CD14-positive monocyte (primary cell): ENCODE measurements around the gene CCL25. TPM values are rescaled to one million over a fixed set of nuclear protein-coding genes. Genes with fewer than 3 reads are reported as not detected.

ENCODE experiments used
- DNase-seq, 3 donors: peaks; one replicate each; pipeline ENCODE4 v3.0.0-alpha.2; 2011 to 2022
- H2AFZ ChIP-seq: 2 replicates; pipeline ENCODE4 v1.6.0; 2012; ENCODE audit warnings: mild to moderate bottlenecking, low read depth, low read length, inconsistent platforms; ENCODE audit not compliant: insufficient read depth, poor library complexity, severe bottlenecking
- H3K27ac ChIP-seq, 2 donors: 1 replicate in 1 of 2; 2 replicates in 1 of 2; pipeline ENCODE4 v1.5.1; 2012 to 2013; ENCODE audit warnings: low read length in 2 of 2, control low read depth in 1 of 2, inconsistent platforms in 1 of 2, low read depth in 1 of 2, mild to moderate bottlenecking in 1 of 2
- H3K27me3 ChIP-seq, 2 donors: one replicate each; pipeline versions ENCODE4 v1.6.0 to v1.6.1; 2011 to 2013; ENCODE audit warnings: low read length in 2 of 2; ENCODE audit not compliant: control insufficient read depth in 2 of 2, insufficient read depth in 2 of 2
- H3K36me3 ChIP-seq, 2 donors: replicated peaks in 1 of 2; 1 replicate in 1 of 2; 2 replicates in 1 of 2; pipeline versions ENCODE4 v1.5.1 to v1.6.1; 2012 to 2013; ENCODE audit warnings: low read length in 2 of 2, control low read depth in 1 of 2, inconsistent platforms in 1 of 2, mild to moderate bottlenecking in 1 of 2; ENCODE audit not compliant: insufficient read depth in 2 of 2, control insufficient read depth in 1 of 2
- H3K4me1 ChIP-seq, 2 donors: 1 replicate in 1 of 2; 2 replicates in 1 of 2; pipeline versions ENCODE4 v1.5.1 to v1.6.1; 2012 to 2013; ENCODE audit warnings: low read length in 2 of 2, control low read depth in 1 of 2, inconsistent platforms in 1 of 2, mild to moderate bottlenecking in 1 of 2, moderate library complexity in 1 of 2; ENCODE audit not compliant: insufficient read depth in 2 of 2, control insufficient read depth in 1 of 2
- H3K4me2 ChIP-seq: replicated peaks from 2 replicates; pipeline ENCODE3; 2012; ENCODE audit warnings: low read length, moderate library complexity, mild to moderate bottlenecking; ENCODE audit not compliant: poor library complexity, severe bottlenecking; ENCODE audit errors: extremely low read depth
- H3K4me3 ChIP-seq, 3 experiments: fragments of 200-600 bp in 1 of 3; sonication (generic) in 1 of 3; replicated peaks in 1 of 3; 1 replicate in 2 of 3; 2 replicates in 1 of 3; pipeline ENCODE4 v1.5.1; 2011 to 2013; ENCODE audit warnings: low read length in 3 of 3, mild to moderate bottlenecking in 3 of 3, control low read depth in 2 of 3, low read depth in 2 of 3, inconsistent platforms in 1 of 3, moderate library complexity in 1 of 3
- H3K79me2 ChIP-seq: 2 replicates; pipeline ENCODE4 v1.6.0; 2012; ENCODE audit warnings: mild to moderate bottlenecking, control low read depth, inconsistent platforms, low read length, moderate library complexity; ENCODE audit not compliant: insufficient read depth
- H3K9ac ChIP-seq: 2 replicates; pipeline ENCODE4 v1.6.0; 2017; ENCODE audit warnings: low read length, mild to moderate bottlenecking; ENCODE audit not compliant: insufficient read depth, poor library complexity, severe bottlenecking
- H3K9me3 ChIP-seq, 2 donors: replicated peaks in 1 of 2; 1 replicate in 1 of 2; 2 replicates in 1 of 2; pipeline versions ENCODE4 v1.5.1 to v1.6.1; 2012 to 2013; ENCODE audit warnings: low read length in 2 of 2, control low read depth in 1 of 2; ENCODE audit not compliant: control insufficient read depth in 1 of 2, insufficient read depth in 1 of 2
- H4K20me1 ChIP-seq: 2 replicates; pipeline ENCODE4 v1.6.0; 2012; ENCODE audit warnings: mild to moderate bottlenecking, low read length, control low read depth, moderate library complexity; ENCODE audit not compliant: insufficient read depth
- H3K27ac Mint-ChIP-seq, 7 donors: one replicate each; pipeline ENCODE4 v1.8.0; 2020; ENCODE audit warnings: mild to moderate bottlenecking in 7 of 7, mixed read lengths in 7 of 7, moderate library complexity in 6 of 7, inconsistent platforms in 2 of 7
- H3K27me3 Mint-ChIP-seq, 3 donors: one replicate each; pipeline ENCODE4 v1.8.0; 2021 to 2022; ENCODE audit warnings: low read depth in 3 of 3, mild to moderate bottlenecking in 3 of 3, mixed read lengths in 3 of 3, moderate library complexity in 3 of 3, inconsistent platforms in 1 of 3
- H3K36me3 Mint-ChIP-seq, 2 donors: one replicate each; pipeline ENCODE4 v1.8.0; 2020; ENCODE audit warnings: mixed read lengths in 2 of 2, inconsistent platforms in 1 of 2, mild to moderate bottlenecking in 1 of 2
- H3K4me1 Mint-ChIP-seq: one replicate; pipeline ENCODE4 v1.8.0; 2020; ENCODE audit warnings: mild to moderate bottlenecking, mixed read lengths
- H3K4me3 Mint-ChIP-seq, 2 donors: one replicate each; pipeline ENCODE4 v1.8.0; 2020; ENCODE audit warnings: mild to moderate bottlenecking in 2 of 2, mixed read lengths in 2 of 2, moderate library complexity in 1 of 2
- H3K9me3 Mint-ChIP-seq, 7 donors: one replicate each; pipeline ENCODE4 v1.8.0; 2020 to 2022; ENCODE audit warnings: mixed read lengths in 7 of 7, mild to moderate bottlenecking in 6 of 7, moderate library complexity in 6 of 7, inconsistent platforms in 2 of 7
- CTCF ChIP-seq: fragments of 200-600 bp; IDR thresholded peaks from one replicate; pipeline ENCODE4 v1.8.0; 2022; ENCODE audit warnings: antibody characterized with exemption, mild to moderate bottlenecking
- WGBS: methylation state at CpG from one replicate; pipeline ENCODE4 v1.1.5; 2013; ENCODE audit warnings: missing lambda C conversion rate; ENCODE audit not compliant: insufficient coverage; 5-methylcytosine and 5-hydroxymethylcytosine counted together
- intact Hi-C, 2 donors: fragments of 100-400 bp; cut with micrococcal nuclease; formaldehyde crosslinking; loops; one replicate each; pipeline versions ENCODE4 v1.15.0 to v1.15.1; 2023
- polyA plus RNA-seq, 3 donors: library from polyadenylated mRNA; depleted of rRNA in 1 of 3; unstranded in 2 of 3; stranded (reverse) in 1 of 3; fragments of 300-500 nt in 2 of 3; fragments of >200 nt in 1 of 3; fragmentation: Illumina TruSeq in 2 of 3; gene quantifications; 1 replicate in 2 of 3; 2 replicates in 1 of 3; pipeline ENCODE4 v1.2.3, GENCODE V29; 2012 to 2021

Gene CCL25
- polyA plus RNA-seq, 3 donors: not detected

DNA sequence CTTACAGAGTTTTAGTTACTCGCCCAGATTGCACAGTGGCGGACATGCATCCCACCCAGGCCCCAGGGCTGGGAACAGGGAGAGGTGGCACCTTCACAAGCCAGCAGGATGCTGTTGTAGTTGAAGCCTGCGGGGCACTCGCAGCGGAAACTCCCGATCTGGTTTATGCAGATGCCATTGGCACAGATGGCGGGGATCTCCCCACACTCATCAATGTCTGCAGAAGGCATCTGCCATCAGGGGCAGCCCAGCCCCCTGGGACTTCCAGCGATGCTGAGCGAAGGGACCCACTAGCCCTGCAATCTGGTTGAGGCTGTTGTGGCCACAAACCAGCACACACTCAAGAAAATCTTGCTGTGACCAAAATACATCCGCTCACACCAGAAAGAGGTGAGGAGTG is 44.6 kb downstream of the CCL25 start:
- intact Hi-C loops: no loop called here
- no peak overlapping the region for H3K4me2 ChIP-seq
- no peaks in the 10 kb centered on the region for H4K20me1 ChIP-seq
- H2AFZ ChIP-seq: no peak overlapping the region
- no peaks in the 10 kb centered on the region for H3K4me1 ChIP-seq
- H3K9me3 Mint-ChIP-seq: peaks cover 28 to 40% (median 36%) of the 10 kb centered on the region in 7 donors
- H3K27me3 Mint-ChIP-seq: peaks cover 0 to 14% (median 6%) of the 10 kb centered on the region in 3 donors
- H3K4me1 Mint-ChIP-seq: no peaks in the 10 kb centered on the region
- no peak overlapping the region for H3K4me3 ChIP-seq
- H3K36me3 Mint-ChIP-seq: no peaks in the 10 kb centered on the region
- no peaks in the 10 kb centered on the region for H3K27me3 ChIP-seq
- H3K36me3 ChIP-seq: no peaks in the 10 kb centered on the region
- H3K27ac Mint-ChIP-seq: no peak overlapping the region
- no peak overlapping the region for H3K9ac ChIP-seq
- H3K9me3 ChIP-seq: peaks cover 36 to 41% of the 10 kb centered on the region in 2 donors
- no peak overlapping the region for H3K27ac ChIP-seq
- DNase-seq: no peak
- no peak for TF ChIP-seq CTCF
- H3K4me3 Mint-ChIP-seq: no peak overlapping the region
- H3K79me2 ChIP-seq: no peaks in the 10 kb centered on the region
- 93% methylated on average over 7 of the region's 10 CpGs for WGBS

GRCh38 chr19:8097681-8098567 is 45.4 kb downstream of the CCL25 start:
- H3K9ac ChIP-seq: no peak overlapping the region
- no peaks in the 10 kb centered on the region for H3K36me3 ChIP-seq
- H3K79me2 ChIP-seq: no peaks in the 10 kb centered on the region
- 94% methylated on average over 2 of the region's 5 CpGs for WGBS
- H3K9me3 ChIP-seq: peaks cover 36 to 41% of the 10 kb centered on the region in 2 donors
- Mint-ChIP-seq H3K4me3 (no peak overlapping the region), H3K27me3 (peaks cover 0 to 14% (median 6%) of the 10 kb centered on the region in 3 donors), H3K27ac (peak overlapping the region in 2 of 7 donors; percentile 6 to 15), H3K4me1 (no peaks in the 10 kb centered on the region), H3K9me3 (peaks cover 28 to 39% (median 36%) of the 10 kb centered on the region in 7 donors), H3K36me3 (no peaks in the 10 kb centered on the region)
- no peak overlapping the region for H3K27ac ChIP-seq
- no peaks in the 10 kb centered on the region for H4K20me1 ChIP-seq
- no peaks in the 10 kb centered on the region for H3K4me1 ChIP-seq
- no peak for DNase-seq
- H2AFZ ChIP-seq: no peak overlapping the region
- TF ChIP-seq CTCF: no peak
- intact Hi-C loops: no loop called here
- H3K27me3 ChIP-seq: no peaks in the 10 kb centered on the region
- H3K4me2 ChIP-seq: no peak overlapping the region
- H3K4me3 ChIP-seq: no peak overlapping the region
